ENCODE measurements around the gene SPAST. TPM values are rescaled to one million over a fixed set of nuclear protein-coding genes. Genes with fewer than 3 reads are reported as not detected.
A peak's percentile ranks its signal among the peaks of the same experiment; 100 is the strongest.

The SPAST gene
- total RNA-seq, 1 donor from 2014 or later: 20.8 TPM

DNA sequence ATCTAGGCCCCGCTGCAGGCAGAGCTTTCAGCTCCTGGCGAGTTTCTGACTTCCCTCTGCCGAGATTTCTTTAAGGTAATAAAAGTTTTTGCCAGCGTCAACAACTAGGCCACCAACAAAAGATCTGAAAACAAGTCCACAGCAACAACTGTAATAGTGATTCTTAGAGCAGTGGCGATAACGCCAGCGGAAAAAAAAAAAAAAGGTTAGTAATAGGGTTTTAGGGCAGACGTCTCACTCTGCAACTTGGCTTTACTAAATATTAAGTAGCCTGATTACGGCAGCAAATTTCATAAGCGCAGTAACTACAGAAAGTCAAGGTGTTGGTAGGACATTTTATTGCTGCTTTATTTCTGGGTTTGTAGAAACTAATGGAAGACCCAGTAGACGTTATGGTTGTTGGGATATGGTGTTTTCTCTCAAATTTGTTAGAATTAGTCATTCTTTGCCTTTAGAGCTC is 102.8 kb downstream of the SPAST start:
- TF ChIP-seq, protein P1, sequence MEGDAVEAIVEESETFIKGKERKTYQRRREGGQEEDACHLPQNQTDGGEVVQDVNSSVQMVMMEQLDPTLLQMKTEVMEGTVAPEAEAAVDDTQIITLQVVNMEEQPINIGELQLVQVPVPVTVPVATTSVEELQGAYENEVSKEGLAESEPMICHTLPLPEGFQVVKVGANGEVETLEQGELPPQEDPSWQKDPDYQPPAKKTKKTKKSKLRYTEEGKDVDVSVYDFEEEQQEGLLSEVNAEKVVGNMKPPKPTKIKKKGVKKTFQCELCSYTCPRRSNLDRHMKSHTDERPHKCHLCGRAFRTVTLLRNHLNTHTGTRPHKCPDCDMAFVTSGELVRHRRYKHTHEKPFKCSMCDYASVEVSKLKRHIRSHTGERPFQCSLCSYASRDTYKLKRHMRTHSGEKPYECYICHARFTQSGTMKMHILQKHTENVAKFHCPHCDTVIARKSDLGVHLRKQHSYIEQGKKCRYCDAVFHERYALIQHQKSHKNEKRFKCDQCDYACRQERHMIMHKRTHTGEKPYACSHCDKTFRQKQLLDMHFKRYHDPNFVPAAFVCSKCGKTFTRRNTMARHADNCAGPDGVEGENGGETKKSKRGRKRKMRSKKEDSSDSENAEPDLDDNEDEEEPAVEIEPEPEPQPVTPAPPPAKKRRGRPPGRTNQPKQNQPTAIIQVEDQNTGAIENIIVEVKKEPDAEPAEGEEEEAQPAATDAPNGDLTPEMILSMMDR (IDR thresholded peaks at IDR 0.05): no peak
- Mint-ChIP-seq H3K4me3 (peak overlapping the region; percentile 98), H3K27ac (peak overlapping the region; percentile 93), H3K27me3 (no peaks in the 10 kb centered on the region), H3K4me1 (peaks cover 37% of the 10 kb centered on the region), H3K36me3 (ENCODE audit: low read depth) (peaks cover 17% of the 10 kb centered on the region), H3K9me3 (no peaks in the 10 kb centered on the region)
- intact Hi-C loops (cut with micrococcal nuclease): loop anchor here (1.0 to 5.0 kb wide), 4 partner anchors 155 to 1431 kb away; partner anchors contain the start of genes BIRC6, FAM98A, MEMO1 and TTC27
- ATAC-seq (ENCODE audit: low read depth) (no peak), DNase-seq (no peak)
- CTCF ChIA-PET: no interaction called here
- POLR2A ChIA-PET: interaction anchor here (0.6 to 2.4 kb wide), 18 partner anchors 14 to 1444 kb away, joined by 3 to 19 read pairs (median 4); partner anchors contain the start of genes BIRC6, DPY30, FAM98A and MEMO1

DNA sequence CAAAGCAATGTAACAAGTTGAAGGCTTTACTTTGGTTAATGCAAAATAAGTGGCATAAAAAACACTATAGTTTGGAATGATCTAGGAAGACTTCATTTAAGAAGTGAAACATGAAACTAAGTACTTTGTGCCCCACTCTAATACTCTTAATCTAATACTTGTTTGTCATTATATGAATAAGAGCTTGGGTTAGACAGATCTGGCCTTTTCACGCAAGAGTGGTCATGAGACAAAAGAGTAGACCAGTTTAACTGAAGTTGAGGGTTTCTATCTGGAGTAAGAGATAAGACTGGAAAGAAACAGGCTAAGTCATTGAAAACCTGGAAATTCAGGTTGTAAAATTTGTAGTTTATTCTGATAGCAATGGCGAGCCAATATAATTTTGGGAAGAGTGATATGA is 105.2 kb downstream of the SPAST start:
- H3K27ac Mint-ChIP-seq: no peak overlapping the region
- no peak overlapping the region for H3K4me3 Mint-ChIP-seq
- CTCF ChIA-PET: no interaction called here
- no peak for ATAC-seq (ENCODE audit: low read depth)
- intact Hi-C loops (cut with micrococcal nuclease): loop anchor here (5.0 kb wide), 3 partner anchors 189 to 1429 kb away; partner anchors contain the start of genes BIRC6, FAM98A and TTC27
- no peak for DNase-seq
- peaks cover 39% of the 10 kb centered on the region for H3K4me1 Mint-ChIP-seq
- TF ChIP-seq, protein P1 (IDR thresholded peaks at IDR 0.05): no peak
- POLR2A ChIA-PET: no interaction called here
- H3K27me3 Mint-ChIP-seq: no peaks in the 10 kb centered on the region
- H3K9me3 Mint-ChIP-seq: no peaks in the 10 kb centered on the region
- peaks cover 36% of the 10 kb centered on the region for H3K36me3 Mint-ChIP-seq (ENCODE audit: low read depth)

DNA sequence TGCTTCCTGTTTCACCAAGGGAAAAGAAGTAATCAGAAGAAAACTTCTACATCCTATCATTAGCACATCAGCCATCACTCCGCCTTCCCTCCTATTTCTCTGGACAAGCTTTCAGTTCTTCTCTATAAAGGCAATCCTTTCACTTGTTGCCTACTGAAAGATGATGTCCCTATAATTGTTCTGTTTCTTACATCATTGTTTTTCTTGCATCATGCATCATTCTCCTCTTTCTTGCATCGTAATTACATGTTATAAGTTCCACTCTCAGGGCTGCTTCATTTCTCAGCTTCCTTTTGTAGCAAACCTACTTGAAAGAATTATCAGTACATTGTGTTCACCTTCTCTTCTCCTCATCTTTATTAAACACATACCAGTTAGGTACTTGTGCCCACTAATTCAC is 109.5 kb downstream of the SPAST start:
- CTCF ChIA-PET: no interaction called here
- Mint-ChIP-seq H3K4me1 (peaks cover 11% of the 10 kb centered on the region), H3K27me3 (no peaks in the 10 kb centered on the region), H3K36me3 (ENCODE audit: low read depth) (peaks cover 47% of the 10 kb centered on the region), H3K9me3 (no peaks in the 10 kb centered on the region), H3K4me3 (no peak overlapping the region), H3K27ac (no peak overlapping the region)
- DNase-seq: no peak
- no peak for ATAC-seq (ENCODE audit: low read depth)
- POLR2A ChIA-PET: no interaction called here
- intact Hi-C loops (cut with micrococcal nuclease): loop anchor here (5.0 kb wide), 1 partner anchor 89 kb away; the partner anchor contains the start of gene NLRC4
- TF ChIP-seq, protein P1 (IDR thresholded peaks at IDR 0.05): no peak

DNA sequence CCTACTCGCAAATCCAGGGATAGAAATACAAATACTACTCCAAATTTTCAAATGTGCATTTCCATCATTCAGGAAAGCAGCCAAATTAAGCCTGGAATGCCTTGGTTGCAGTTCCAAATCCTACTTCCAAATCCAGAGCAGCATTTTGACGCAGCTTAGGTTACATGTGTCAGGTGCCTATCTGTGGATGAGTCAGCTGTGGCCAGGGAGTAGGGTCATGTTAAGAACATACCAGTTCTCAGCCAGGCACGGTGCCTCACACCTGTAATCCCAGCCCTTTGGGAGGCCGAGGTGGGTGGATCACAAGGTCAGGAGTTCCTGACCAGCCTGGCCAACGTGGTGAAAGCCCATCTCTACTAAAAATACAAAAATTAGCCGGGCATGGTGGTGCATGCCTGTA is 119.3 kb downstream of the SPAST start:
- intact Hi-C loops (cut with micrococcal nuclease): no loop called here
- Mint-ChIP-seq H3K9me3 (no peaks in the 10 kb centered on the region), H3K36me3 (ENCODE audit: low read depth) (peaks cover 58% of the 10 kb centered on the region), H3K27me3 (no peaks in the 10 kb centered on the region), H3K4me3 (no peak overlapping the region), H3K4me1 (no peaks in the 10 kb centered on the region), H3K27ac (no peak overlapping the region)
- CTCF ChIA-PET: no interaction called here
- DNase-seq (no peak), ATAC-seq (ENCODE audit: low read depth) (no peak)
- TF ChIP-seq, protein P1 (IDR thresholded peaks at IDR 0.05): no peak
- POLR2A ChIA-PET: no interaction called here

DNA sequence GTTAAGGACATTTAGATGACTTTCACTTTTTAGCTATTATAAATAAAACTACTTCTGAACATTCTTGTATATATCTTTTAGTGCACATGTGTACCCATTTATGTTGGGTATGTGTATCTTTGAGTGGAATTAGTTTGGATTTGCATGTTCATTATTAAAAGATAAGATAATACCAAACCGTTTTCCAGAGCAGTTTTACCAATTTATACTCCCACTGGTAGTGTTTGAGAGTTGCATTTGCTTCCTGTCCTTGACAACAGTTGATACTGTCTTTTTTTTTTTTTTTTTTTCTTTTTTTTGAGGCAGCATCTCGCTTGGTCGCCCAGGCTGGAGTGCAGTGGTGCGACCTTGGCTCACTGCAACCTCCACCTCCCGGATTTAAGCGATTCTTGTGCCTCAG is 125.7 kb downstream of the SPAST start:
- CTCF ChIA-PET: no interaction called here
- peaks cover 58% of the 10 kb centered on the region for H3K36me3 Mint-ChIP-seq (ENCODE audit: low read depth)
- intact Hi-C loops (cut with micrococcal nuclease): no loop called here

More for the DNA sequence above, 125.7 kb downstream of the SPAST start:
- Mint-ChIP-seq H3K27me3 (no peaks in the 10 kb centered on the region), H3K4me1 (peaks cover 9% of the 10 kb centered on the region), H3K27ac (no peak overlapping the region), H3K9me3 (no peaks in the 10 kb centered on the region), H3K4me3 (no peak overlapping the region)
- ATAC-seq (ENCODE audit: low read depth) (no peak), DNase-seq (no peak)
- POLR2A ChIA-PET: interaction anchor here (1.0 kb wide), 1 partner anchor 23 kb away, joined by 3 read pairs; the partner anchor contains the start of gene SLC30A6
- TF ChIP-seq, protein P1 (IDR thresholded peaks at IDR 0.05): no peak
